NCI-H1417 (cell line): ENCODE data around the gene LRRC10.

Experiments used
- DNase-seq, 3 experiments: peaks; one replicate each; lab custom pipeline; 2025; lab: John Stamatoyannopoulos, UW

The LRRC10 gene, protein sequence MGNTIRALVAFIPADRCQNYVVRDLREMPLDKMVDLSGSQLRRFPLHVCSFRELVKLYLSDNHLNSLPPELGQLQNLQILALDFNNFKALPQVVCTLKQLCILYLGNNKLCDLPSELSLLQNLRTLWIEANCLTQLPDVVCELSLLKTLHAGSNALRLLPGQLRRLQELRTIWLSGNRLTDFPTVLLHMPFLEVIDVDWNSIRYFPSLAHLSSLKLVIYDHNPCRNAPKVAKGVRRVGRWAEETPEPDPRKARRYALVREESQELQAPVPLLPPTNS

DNA sequence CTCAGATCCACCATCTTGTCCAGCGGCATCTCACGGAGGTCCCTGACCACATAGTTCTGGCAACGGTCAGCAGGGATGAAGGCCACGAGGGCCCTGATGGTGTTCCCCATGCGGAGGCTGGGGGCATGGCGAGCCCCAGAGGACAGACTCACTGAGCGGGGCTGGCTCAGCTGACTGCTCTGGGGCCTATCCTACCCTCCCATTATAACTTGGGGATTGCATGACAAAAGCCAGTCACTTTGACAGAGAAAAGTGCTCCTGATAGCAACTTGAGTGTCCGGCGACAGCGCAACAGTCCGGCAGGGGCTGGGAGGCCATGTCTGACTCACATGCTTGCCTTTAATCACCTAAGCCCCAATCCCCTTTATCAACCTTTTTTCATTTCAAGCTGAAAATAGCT lies at the start of gene LRRC10:
TSS of gene LRRC10 (minus strand) at position 179 of the 400 bp plus-strand sequence. CDS start at position 110, 69 bp downstream.
- no peak for DNase-seq

GRCh38 chr12:69660164-69660863 lies 49.6 kb upstream of the LRRC10 start:
- no peak for DNase-seq

DNA sequence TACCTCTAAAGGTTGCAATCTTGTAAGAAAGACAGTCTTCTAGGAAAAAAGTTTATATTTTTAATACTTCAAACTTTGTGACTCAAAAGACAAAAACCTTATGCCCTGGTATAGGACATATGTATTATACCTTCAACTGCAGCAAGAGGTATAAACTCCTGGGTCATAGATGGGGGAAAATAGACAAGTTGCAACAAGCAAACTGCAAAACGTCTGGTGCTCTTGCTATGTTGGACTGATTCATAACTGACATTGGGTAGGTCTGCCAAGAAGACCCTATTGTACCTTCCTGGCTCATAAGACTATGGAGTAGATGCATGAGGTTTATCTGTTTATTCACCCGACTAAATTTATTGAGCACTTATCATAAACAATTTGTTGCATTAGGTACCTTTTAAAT lies 47.5 kb upstream of the LRRC10 start:
- no peak for DNase-seq

DNA sequence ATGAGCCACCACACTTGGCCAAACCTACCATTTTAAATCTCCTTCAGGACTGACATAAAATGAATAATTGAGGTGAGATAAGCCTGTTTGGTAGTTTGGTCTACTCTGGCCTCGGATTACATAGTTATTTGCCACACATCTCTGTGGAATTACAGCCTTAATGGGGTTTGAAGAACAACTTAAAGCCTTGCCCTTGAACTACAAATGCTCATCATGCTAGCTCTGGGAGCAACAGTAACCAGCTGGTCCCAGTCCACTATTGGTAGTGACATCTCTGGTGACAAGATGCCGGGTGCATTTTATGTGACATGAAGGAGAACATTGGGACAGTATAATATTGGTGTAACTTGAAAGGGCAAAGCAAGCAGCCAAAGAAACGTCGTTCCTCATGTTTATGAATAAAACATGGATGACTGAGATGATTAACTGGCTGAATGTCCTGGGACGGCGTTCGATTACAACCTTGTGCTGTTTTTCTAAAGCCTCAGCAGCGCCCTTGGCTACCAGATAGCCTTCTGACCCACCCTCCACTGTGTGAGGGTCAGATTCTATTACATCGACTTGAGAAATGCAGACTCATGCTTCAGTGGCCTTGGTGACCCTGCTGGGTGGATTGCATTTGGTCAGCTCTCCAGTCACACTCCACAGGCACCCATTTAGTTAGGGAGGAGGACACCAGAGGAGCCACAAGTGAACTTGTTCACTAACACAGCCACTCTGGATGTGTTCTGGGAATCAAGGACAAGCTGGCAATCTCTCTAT lies 46.9 kb upstream of the LRRC10 start:
- DNase-seq, result no peak

GRCh38 chr12:69655616-69656340 lies 45.1 kb upstream of the LRRC10 start:
- DNase-seq, result no peak

DNA sequence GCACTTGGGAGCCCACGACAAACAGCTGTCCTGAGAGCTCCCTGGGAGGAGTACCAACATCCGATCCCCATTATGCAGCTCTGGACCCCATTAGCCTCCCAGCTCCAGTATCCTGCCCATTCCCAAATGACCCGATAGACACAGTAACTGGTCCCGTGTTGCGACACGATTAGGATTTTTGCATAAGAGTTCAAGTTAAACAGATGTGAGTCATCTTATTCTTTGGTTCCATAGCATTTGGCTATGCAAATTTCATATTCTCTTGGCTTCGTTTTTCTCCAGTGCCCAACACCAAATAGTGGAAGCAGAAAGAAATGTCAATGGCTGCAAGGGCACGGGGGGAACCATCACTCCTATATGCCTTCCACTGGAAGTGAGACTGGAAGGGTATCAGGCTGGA lies 43.0 kb upstream of the LRRC10 start:
- no peak for DNase-seq

- no peak for DNase-seq
These were observed 41.2 kb upstream of the LRRC10 start for GRCh38 chr12:69651922-69652321.

DNA sequence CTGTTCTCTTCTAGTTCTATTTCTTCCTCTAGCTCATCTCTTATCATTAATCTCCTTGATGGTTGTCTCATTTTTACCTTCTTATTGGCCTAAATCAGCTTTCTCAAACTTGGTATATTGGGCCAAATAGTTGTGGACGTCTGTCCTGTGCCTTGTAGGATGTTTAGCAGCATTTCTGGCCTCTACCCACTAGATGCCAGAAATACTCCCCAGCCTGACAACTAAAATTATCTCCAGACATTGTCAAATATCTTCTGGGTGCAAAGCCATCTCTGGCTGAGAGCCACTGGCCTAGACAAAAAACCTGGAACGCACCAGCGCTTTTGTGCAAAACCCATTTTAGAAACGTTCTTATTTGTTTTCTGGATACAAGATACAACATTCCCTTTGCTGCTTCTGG lies 38.8 kb upstream of the LRRC10 start:
- DNase-seq, result no peak

- no peak for DNase-seq
These were observed 37.8 kb upstream of the LRRC10 start for GRCh38 chr12:69648476-69648875.

GRCh38 chr12:69647178-69647577 lies 36.5 kb upstream of the LRRC10 start:
- no peak for DNase-seq

- DNase-seq, result no peak
These were observed 34.3 kb upstream of the LRRC10 start for GRCh38 chr12:69645031-69645430.

DNA sequence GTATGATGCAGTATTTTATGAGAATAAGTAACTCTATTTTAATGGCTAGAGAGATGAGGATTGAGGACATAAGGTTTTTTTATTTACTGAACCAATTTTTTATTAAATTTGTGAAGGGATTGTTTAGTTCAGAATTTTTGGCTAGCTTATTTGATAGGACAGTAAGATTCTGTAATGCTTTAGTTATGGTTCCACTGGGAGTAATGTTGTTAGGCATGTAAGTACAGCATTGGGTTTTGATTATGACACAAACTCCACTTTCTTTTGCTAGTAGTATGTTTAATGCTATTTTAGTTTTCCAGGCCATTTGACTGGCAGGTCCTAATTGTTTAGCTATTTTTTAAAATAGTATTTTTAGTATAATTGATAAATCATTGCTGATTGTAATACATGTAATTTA lies 33.8 kb upstream of the LRRC10 start:
- DNase-seq, result no peak

- DNase-seq, result peak in 1 of 3 experiments; percentile 35
These were observed 31.8 kb upstream of the LRRC10 start for GRCh38 chr12:69642531-69642930.

DNA sequence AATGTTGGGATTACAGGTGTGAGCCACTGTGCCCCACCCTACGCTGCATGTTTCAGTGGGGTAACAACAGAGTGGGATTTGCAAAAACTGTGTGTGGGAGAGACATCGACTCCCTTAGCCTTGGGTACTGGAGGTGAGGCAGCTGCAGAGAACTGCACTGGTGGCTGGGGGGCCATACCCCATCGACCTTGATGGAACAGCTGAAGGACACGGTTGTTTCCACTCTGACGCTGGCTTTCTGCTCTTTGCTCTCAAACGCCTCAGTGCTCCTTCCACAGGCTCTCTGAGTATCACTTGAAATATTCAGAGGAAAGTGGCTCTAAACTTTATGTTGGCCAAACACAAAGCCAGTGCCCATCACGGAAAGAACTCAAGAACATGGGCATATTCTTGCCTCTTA lies 30.8 kb upstream of the LRRC10 start:
- no peak for DNase-seq

- DNase-seq, result peak in 2 of 3 experiments; percentile 62 to 81
These were observed 28.8 kb upstream of the LRRC10 start for GRCh38 chr12:69639400-69640016.

GRCh38 chr12:69633061-69633460 lies 22.4 kb upstream of the LRRC10 start:
- DNase-seq, result no peak

DNA sequence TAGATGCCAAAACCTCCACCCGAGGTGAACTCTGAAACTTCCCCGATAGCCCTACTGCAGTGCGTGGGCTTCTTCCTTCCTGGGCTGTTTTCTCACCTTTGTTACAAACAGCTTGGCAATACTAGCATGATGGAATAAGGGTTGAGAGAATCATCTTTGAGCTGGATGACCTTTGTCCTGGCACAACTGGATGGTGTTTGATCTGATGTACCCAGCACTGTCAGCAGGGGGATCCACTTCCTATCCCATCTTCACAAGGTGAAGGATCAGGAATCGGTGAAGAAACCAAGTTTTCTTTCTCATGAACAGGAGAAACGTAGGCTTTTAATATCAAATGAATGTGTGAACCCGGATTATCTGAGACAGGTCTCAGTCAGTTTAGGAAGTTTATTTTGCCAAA lies 19.5 kb upstream of the LRRC10 start:
- peak in 1 of 3 experiments; percentile 19 for DNase-seq

GRCh38 chr12:69627501-69627900 lies 16.8 kb upstream of the LRRC10 start:
- no peak for DNase-seq

GRCh38 chr12:69623970-69624369 lies 13.3 kb upstream of the LRRC10 start:
- DNase-seq, result peak in 1 of 3 experiments; percentile 55

DNA sequence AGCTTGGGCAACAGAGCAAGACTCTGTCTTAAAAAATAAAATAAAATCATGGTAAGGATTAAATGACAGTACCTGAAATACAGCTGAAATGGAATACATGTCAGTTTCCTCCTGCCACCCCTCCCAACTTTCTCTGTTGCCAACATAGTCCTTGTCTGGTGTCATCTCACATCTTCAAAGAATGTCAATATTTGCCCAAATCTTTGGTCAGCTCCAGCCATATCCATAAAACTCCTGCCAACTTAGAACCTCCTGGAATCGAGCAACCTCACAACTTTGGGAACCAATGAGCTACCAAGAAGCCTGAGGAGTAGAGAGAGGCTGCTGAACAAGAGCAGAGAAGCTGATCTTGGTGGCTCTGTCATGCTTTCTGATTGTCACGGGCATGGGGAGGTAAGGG lies 10.8 kb upstream of the LRRC10 start:
- no peak for DNase-seq

GRCh38 chr12:69620921-69621320 lies 10.2 kb upstream of the LRRC10 start:
- no peak for DNase-seq

- DNase-seq, result no peak
These were observed 9.4 kb upstream of the LRRC10 start for GRCh38 chr12:69620077-69620476.
